ENCODE measurements around the gene EYS. TPM values are rescaled to one million over a fixed set of nuclear protein-coding genes. Genes with fewer than 3 reads are reported as not detected.

The EYS gene
- total and polyA plus RNA-seq, 2 of the 8 experiments (the other 6 are each of a cell fraction or from before 2014, with no cell fraction given), result 0.05 to 0.13 TPM

DNA sequence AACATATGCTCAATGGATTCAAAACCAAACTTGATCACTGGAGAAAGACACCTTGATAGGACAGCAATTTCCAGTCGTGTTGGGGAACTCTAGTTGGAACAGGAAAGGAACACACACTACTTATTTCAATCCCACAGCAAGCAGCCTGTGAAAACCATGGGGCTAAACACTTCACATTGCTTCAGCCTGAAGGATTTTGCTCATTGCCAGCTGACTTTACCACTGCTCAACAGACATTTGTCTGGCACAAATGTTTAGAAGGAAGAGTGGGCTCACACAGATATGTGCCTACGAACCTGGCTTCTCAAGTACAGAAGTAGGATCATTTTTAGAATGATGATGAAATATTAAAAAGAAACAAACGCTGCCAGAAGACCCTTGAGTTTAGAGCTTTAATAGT is 1473.3 kb downstream of the EYS start:
- Histone ChIP-seq H3K18ac (ENCODE audit: extremely low read depth, low read length) (no peak overlapping the region), H3K79me1 (ENCODE audit: low read depth, low read length) (no peaks in the 10 kb centered on the region), H3K56ac (replicated peaks; ENCODE audit: insufficient read length, low read depth, low read length) (no peak overlapping the region), H2BK20ac (ENCODE audit: low read length) (no peak overlapping the region), H2BK12ac (ENCODE audit: low read depth, low read length) (no peak overlapping the region), H2AFZ (ENCODE audit: low read length) (0 out of 2 replicates have a peak overlapping the region, but pooled peaks have one; percentile 68), H3K4ac (replicated peaks; ENCODE audit: insufficient read length, low read depth, low read length) (no peak overlapping the region), H4K20me1 (replicated peaks in 1 of 2; ENCODE audit: control insufficient read depth in 1 of 2, insufficient read depth in 2 of 2, low read length in 2 of 2) (no peaks in the 10 kb centered on the region), H4K5ac (ENCODE audit: insufficient read length, low read depth, low read length) (no peak overlapping the region), H3K14ac (ENCODE audit: insufficient read length) (no peak overlapping the region), H2BK120ac (replicated peaks; ENCODE audit: low read depth, low read length) (no peak overlapping the region), H3K4me1 (replicated peaks in 1 of 4; ENCODE audit: control insufficient read depth in 3 of 4, insufficient read depth in 4 of 4, low read length in 3 of 4) (no peaks in the 10 kb centered on the region), H3K27ac (ENCODE audit: low read depth, low read length) (no peak overlapping the region), H3K9me3 (ENCODE audit: insufficient read depth in 2 of 2, low read depth in 1 of 2, low read length in 1 of 2) (no peaks in the 10 kb centered on the region), H4K8ac (ENCODE audit: extremely low read depth, insufficient read depth, low read length) (no peak overlapping the region), H3K23me2 (ENCODE audit: low read depth, low read length) (no peaks in the 10 kb centered on the region), H3K79me2 (ENCODE audit: control insufficient read depth in 1 of 2, insufficient read depth in 2 of 2, low read length in 2 of 2) (no peaks in the 10 kb centered on the region), H3K4me2 (ENCODE audit: insufficient read depth in 1 of 2, low read depth in 2 of 2, low read length in 2 of 2) (no peak overlapping the region), H2AK5ac (ENCODE audit: low read depth, low read length) (no peak overlapping the region), H3K4me3 (ENCODE audit: extremely low read depth in 1 of 4, insufficient read depth in 2 of 4, low read depth in 3 of 4, low read length in 4 of 4) (no peak overlapping the region), H3K36me3 (ENCODE audit: control insufficient read depth in 2 of 4, insufficient read depth in 4 of 4, low read length in 3 of 4) (no peaks in the 10 kb centered on the region), H4K91ac (replicated peaks; ENCODE audit: insufficient read length, low read length) (no peak overlapping the region), H3K23ac (ENCODE audit: insufficient read length) (no peak overlapping the region), H3K27me3 (replicated peaks in 1 of 4; ENCODE audit: control insufficient read depth in 3 of 4, extremely low read depth in 1 of 4, insufficient read depth in 3 of 4, low read length in 3 of 4) (no peaks in the 10 kb centered on the region), H2BK5ac (ENCODE audit: low read depth, low read length) (no peak overlapping the region), H2BK15ac (ENCODE audit: low read length) (no peak overlapping the region), H3K9ac (replicated peaks in 1 of 4; ENCODE audit: extremely low read depth in 1 of 4, low read depth in 3 of 4, low read length in 3 of 4) (no peak overlapping the region)
- 80% methylated on average over 3 of the region's 3 CpGs; no CpG with 5 or more reads in 1 of the 2 experiments for WGBS, 2 experiments (ENCODE audit: extremely low coverage in 1 of 2, insufficient coverage in 1 of 2, insufficient read length in 1 of 2, insufficient replicate concordance in 2 of 2, low coverage in 1 of 2, low lambda C conversion rate in 2 of 2, missing lambda C conversion rate in 1 of 2)
- no peak for TF ChIP-seq CBX5 (IDR thresholded peaks at IDR 0.05; ENCODE audit: low read depth, low read length)
- no peak for TF ChIP-seq EGR1 (IDR thresholded peaks at IDR 0.05; ENCODE audit: borderline replicate concordance, low read depth, low read length)
- no peak for TF ChIP-seq SAP30 (IDR thresholded peaks at IDR 0.05; ENCODE audit: insufficient read depth, insufficient replicate concordance, low read length)
- no peak for TF ChIP-seq SP2 (IDR thresholded peaks at IDR 0.05; ENCODE audit: low read length)
- no peak for TF ChIP-seq TEAD4 (IDR thresholded peaks at IDR 0.05; ENCODE audit: low read depth, low read length)
- no peak for TF ChIP-seq PHF8 (conservative IDR thresholded peaks at IDR 0.05; ENCODE audit: low read depth, low read length)
- no peak for TF ChIP-seq CREB1 (IDR thresholded peaks at IDR 0.05)
- FAIRE-seq (no peak), DNase-seq (ENCODE audit: low read depth in 1 of 2, low spot score in 2 of 2) (no peak)
- ChIA-PET POLR2A (ENCODE audit: partially characterized antibody) (no interaction called here), CTCF (ENCODE audit: partially characterized antibody) (no interaction called here)

All from H1 (cell line).